ENCODE data around the gene PHF12.

PHF12 gene

GRCh38 chr17:28957992-28958355 lies 6.7 kb upstream of the PHF12 start:
- Histone ChIP-seq H3F3A (ENCODE audit: insufficient read depth, low read length) (no peaks in the 10 kb centered on the region), H4K20me1 (ENCODE audit: insufficient read depth, low read length) (no peaks in the 10 kb centered on the region), H3K9me2 (ENCODE audit: low read depth, low read length) (no peaks in the 10 kb centered on the region), H3K36me3 (ENCODE audit: insufficient read depth, low read length) (no peaks in the 10 kb centered on the region), H3K27me3 (ENCODE audit: insufficient read depth, low read length) (peaks cover 5% of the 10 kb centered on the region; the same call in 1 of the 2 replicates), H3K79me2 (ENCODE audit: insufficient read depth, low read length) (no peaks in the 10 kb centered on the region), H3K4me3 (ENCODE audit: low read depth, low read length, poor library complexity, severe bottlenecking) (no peak overlapping the region), H2AFZ (ENCODE audit: low read length) (no peak overlapping the region), H3K4me2 (ENCODE audit: low read length) (no peak overlapping the region), H3K9me3 (ENCODE audit: low read length) (no peaks in the 10 kb centered on the region), H3K9ac (ENCODE audit: low read length) (no peak overlapping the region), H3K27ac (ENCODE audit: low read depth, low read length, poor library complexity, severe bottlenecking) (no peak overlapping the region), H3K4me1 (ENCODE audit: insufficient read depth, low read length, severe bottlenecking) (peaks cover 5% of the 10 kb centered on the region)
- no peak for TF ChIP-seq CTCF (IDR thresholded peaks at IDR 0.05; ENCODE audit: low read length)
- no peak for TF ChIP-seq EZH2 (IDR thresholded peaks at IDR 0.05; ENCODE audit: borderline replicate concordance, low read length)

DNA sequence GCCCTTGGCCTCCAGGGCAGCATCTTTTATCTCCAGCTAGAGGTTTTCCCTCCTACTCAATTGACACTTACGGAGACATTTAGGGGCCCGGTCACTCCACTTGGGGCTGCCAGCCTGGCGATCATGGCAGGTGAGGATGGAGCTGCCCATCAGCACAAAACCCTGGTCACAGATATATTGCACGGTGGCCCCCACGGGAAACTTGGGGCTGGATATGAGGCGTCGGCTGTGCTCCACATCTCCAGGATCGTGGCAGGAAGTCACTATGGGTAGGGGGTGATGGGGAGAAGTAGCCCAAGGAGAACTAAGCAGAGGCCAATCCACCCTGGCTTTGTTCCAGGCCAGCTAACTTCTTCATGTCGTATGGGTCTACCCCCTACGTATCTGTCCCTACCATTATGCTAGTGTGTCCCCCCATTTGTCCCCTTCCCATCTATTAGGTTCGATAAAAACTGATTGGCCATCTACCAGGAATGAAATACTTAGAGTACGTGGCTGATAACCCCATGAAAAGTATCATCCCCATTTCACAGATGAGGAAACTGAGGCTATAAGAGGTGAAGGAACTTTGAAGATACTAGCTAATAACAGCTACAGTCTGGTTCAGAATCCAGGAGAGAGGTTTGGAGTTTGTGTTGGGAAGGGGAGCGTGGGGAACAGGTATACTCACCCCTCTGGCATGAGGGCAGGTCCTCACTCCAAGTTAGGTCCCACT lies 6.1 kb upstream of the PHF12 start:
- H3K4me2 ChIP-seq (ENCODE audit: low read length), result no peak overlapping the region
- H3K4me3 ChIP-seq (ENCODE audit: low read depth, low read length, poor library complexity, severe bottlenecking), result no peak overlapping the region
- no peaks in the 10 kb centered on the region for H3K9me3 ChIP-seq (ENCODE audit: low read length)
- peaks cover 5% of the 10 kb centered on the region; the same call in 1 of the 2 replicates for H3K27me3 ChIP-seq (ENCODE audit: insufficient read depth, low read length)
- H3K4me1 ChIP-seq (ENCODE audit: insufficient read depth, low read length, severe bottlenecking), result peaks cover 10% of the 10 kb centered on the region
- no peaks in the 10 kb centered on the region for H3K9me2 ChIP-seq (ENCODE audit: low read depth, low read length)
- H2AFZ ChIP-seq (ENCODE audit: low read length), result no peak overlapping the region
- TF ChIP-seq EZH2 (IDR thresholded peaks at IDR 0.05; ENCODE audit: borderline replicate concordance, low read length) (no peak), CTCF (IDR thresholded peaks at IDR 0.05; ENCODE audit: low read length) (no peak)
- H3K79me2 ChIP-seq (ENCODE audit: insufficient read depth, low read length), result no peaks in the 10 kb centered on the region
- H4K20me1 ChIP-seq (ENCODE audit: insufficient read depth, low read length), result no peaks in the 10 kb centered on the region
- no peaks in the 10 kb centered on the region for H3F3A ChIP-seq (ENCODE audit: insufficient read depth, low read length)
- no peak overlapping the region for H3K27ac ChIP-seq (ENCODE audit: low read depth, low read length, poor library complexity, severe bottlenecking)
- no peaks in the 10 kb centered on the region for H3K36me3 ChIP-seq (ENCODE audit: insufficient read depth, low read length)
- no peak overlapping the region for H3K9ac ChIP-seq (ENCODE audit: low read length)

- Histone ChIP-seq H3K4me2 (ENCODE audit: low read length) (no peak overlapping the region), H4K20me1 (ENCODE audit: insufficient read depth, low read length) (no peaks in the 10 kb centered on the region), H3K27me3 (ENCODE audit: insufficient read depth, low read length) (peaks cover 5% of the 10 kb centered on the region; the same call in 1 of the 2 replicates), H3K9me3 (ENCODE audit: low read length) (no peaks in the 10 kb centered on the region), H3F3A (ENCODE audit: insufficient read depth, low read length) (no peaks in the 10 kb centered on the region), H2AFZ (ENCODE audit: low read length) (no peak overlapping the region), H3K27ac (ENCODE audit: low read depth, low read length, poor library complexity, severe bottlenecking) (no peak overlapping the region), H3K9ac (ENCODE audit: low read length) (no peak overlapping the region), H3K4me1 (ENCODE audit: insufficient read depth, low read length, severe bottlenecking) (peaks cover 10% of the 10 kb centered on the region), H3K4me3 (ENCODE audit: low read depth, low read length, poor library complexity, severe bottlenecking) (no peak overlapping the region), H3K9me2 (ENCODE audit: low read depth, low read length) (no peaks in the 10 kb centered on the region), H3K36me3 (ENCODE audit: insufficient read depth, low read length) (no peaks in the 10 kb centered on the region), H3K79me2 (ENCODE audit: insufficient read depth, low read length) (no peaks in the 10 kb centered on the region)
- no peak for TF ChIP-seq CTCF (IDR thresholded peaks at IDR 0.05; ENCODE audit: low read length)
- no peak for TF ChIP-seq EZH2 (IDR thresholded peaks at IDR 0.05; ENCODE audit: borderline replicate concordance, low read length)
These were observed 5.5 kb upstream of the PHF12 start for GRCh38 chr17:28956861-28957260.
